Prostate gland (tissue), 2 donors: Measurements from ENCODE around the gene TYMS. TPM values are rescaled to one million over a fixed set of nuclear protein-coding genes. Genes with fewer than 3 reads are reported as not detected.

Source experiments
- DNase-seq: peaks from one replicate; pipeline ENCODE4 v3.0.0-alpha.2; 2019; ENCODE audit warnings: low spot score
- H3K27ac ChIP-seq, 2 donors: fragments of 200-600 bp; sonication (generic); 2 replicates each; pipeline ENCODE4 v1.5.1; 2017 to 2019
- H3K27me3 ChIP-seq: fragments of 200-600 bp; sonication (generic); replicated peaks from 2 replicates; pipeline ENCODE4 v1.5.1; 2019; ENCODE audit not compliant: insufficient read depth
- H3K36me3 ChIP-seq, 2 donors: fragments of 200-600 bp; sonication (generic); 1 replicate in 1 of 2; 2 replicates in 1 of 2; pipeline versions ENCODE4 v1.5.1 to v1.8.1; 2017 to 2019
- H3K4me1 ChIP-seq: fragments of 200-600 bp; sonication (generic); replicated peaks from 2 replicates; pipeline ENCODE4 v1.5.1; 2019
- H3K4me3 ChIP-seq, 2 donors: fragments of 200-600 bp; sonication (generic); 2 replicates each; pipeline ENCODE4 v1.5.1; 2017 to 2019
- H3K9me3 ChIP-seq: fragments of 200-600 bp; sonication (generic); 2 replicates; pipeline ENCODE4 v1.5.1; 2017
- CTCF ChIP-seq, 4 experiments: fragments of 200-600 bp in 2 of 4; fragments of 450-650 bp in 2 of 4; sonication (generic) in 2 of 4; IDR thresholded peaks; 1 replicate in 3 of 4; 2 replicates in 1 of 4; pipeline ENCODE4 v1.5.1; 2016 to 2019; ENCODE audit warnings: antibody characterized with exemption in 4 of 4, mild to moderate bottlenecking in 2 of 4, moderate library complexity in 2 of 4
- POLR2A ChIP-seq: fragments of 450-650 bp; IDR thresholded peaks from one replicate; pipeline ENCODE4 v1.6.1; 2016; ENCODE audit warnings: antibody characterized with exemption, mild to moderate bottlenecking
- POLR2AphosphoS5 ChIP-seq: sonication (generic); formaldehyde crosslinking; IDR thresholded peaks from one replicate; pipeline ENCODE4 v1.6.1; 2017; ENCODE audit warnings: antibody characterized with exemption
- WGBS: methylation state at CpG from one replicate; pipeline ENCODE4 v1.1.5; 2018; 5-methylcytosine and 5-hydroxymethylcytosine counted together
- intact Hi-C: fragments of 100-400 bp; cut with DNase I; formaldehyde crosslinking; loops from one replicate; pipeline ENCODE4 v1.14.2; 2022
- total RNA-seq, 2 donors: library from RNA; depleted of rRNA; stranded (reverse); fragments of >200 nt; gene quantifications; one replicate each; pipeline ENCODE4 v1.1.0, GENCODE V29; 2016

The TYMS gene
- total RNA-seq, 2 donors from 2014 or later: 8.2 to 9.6 TPM

GRCh38 chr18:618618-619017 lies 38.8 kb upstream of the TYMS start:
- no peaks in the 10 kb centered on the region for H3K36me3 ChIP-seq
- WGBS: 87% methylated on average over 5 of the region's 5 CpGs
- no peak overlapping the region for H3K27ac ChIP-seq
- H3K4me1 ChIP-seq: no peaks in the 10 kb centered on the region
- no peak overlapping the region for H3K4me3 ChIP-seq
- H3K27me3 ChIP-seq: no peaks in the 10 kb centered on the region
- no peak for TF ChIP-seq CTCF (IDR thresholded peaks at IDR 0.05)
- no peak for TF ChIP-seq POLR2AphosphoS5
- no peak for TF ChIP-seq POLR2A
- H3K9me3 ChIP-seq: no peaks in the 10 kb centered on the region
- intact Hi-C loops: loop anchor here (10.0 kb wide), 1 partner anchor 244 kb away; no protein-coding TSS in a partner anchor
- no peak for DNase-seq

- no peak for DNase-seq
- no peaks in the 10 kb centered on the region for H3K9me3 ChIP-seq
- TF ChIP-seq POLR2AphosphoS5 (no peak), POLR2A (no peak), CTCF (IDR thresholded peaks at IDR 0.05) (no peak)
- H3K36me3 ChIP-seq: no peaks in the 10 kb centered on the region
- H3K4me3 ChIP-seq: no peak overlapping the region
- no peaks in the 10 kb centered on the region for H3K27me3 ChIP-seq
- intact Hi-C loops: no loop called here
- WGBS: 65% methylated on average over 7 of the region's 7 CpGs
- H3K4me1 ChIP-seq: no peaks in the 10 kb centered on the region
- H3K27ac ChIP-seq: no peak overlapping the region
These were observed 36.0 kb upstream of the TYMS start for GRCh38 chr18:621291-622043.

DNA sequence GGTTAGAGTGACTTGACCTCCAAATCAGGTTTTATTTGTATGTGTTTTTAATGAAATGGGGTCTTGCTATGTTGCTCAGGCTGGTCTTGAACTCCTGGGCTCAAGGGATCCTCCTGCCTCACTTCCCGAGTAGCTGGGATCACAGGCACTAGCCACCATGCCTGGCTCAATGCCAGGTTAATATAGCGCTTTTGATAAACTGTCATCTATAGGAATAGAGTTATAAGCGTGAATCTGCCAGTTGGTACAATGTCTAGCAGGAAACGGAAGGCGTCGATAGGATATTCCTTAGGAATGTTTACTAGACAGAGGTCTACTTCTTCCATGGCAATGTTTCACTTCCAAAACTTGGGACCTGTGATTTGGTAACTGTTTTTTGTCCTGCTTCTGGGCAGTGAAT lies 35.2 kb upstream of the TYMS start:
- 81% methylated on average over 6 of the region's 6 CpGs for WGBS

GRCh38 chr18:623761-624620 lies 33.5 kb upstream of the TYMS start:
- Histone ChIP-seq H3K27me3 (no peaks in the 10 kb centered on the region), H3K27ac (no peak overlapping the region), H3K9me3 (no peaks in the 10 kb centered on the region), H3K4me3 (no peak overlapping the region), H3K4me1 (no peaks in the 10 kb centered on the region), H3K36me3 (no peaks in the 10 kb centered on the region)
- intact Hi-C loops: loop anchor here (2.0 kb wide), 1 partner anchor 207 kb away; no protein-coding TSS in a partner anchor
- TF ChIP-seq POLR2AphosphoS5: no peak
- TF ChIP-seq CTCF (IDR thresholded peaks at IDR 0.05): peak in 3 of 4 experiments; percentile 32 to 50 (median 44)
- 66% methylated on average over 11 of the region's 11 CpGs for WGBS
- peak; percentile 66 for DNase-seq

More for the DNA sequence above, 35.2 kb upstream of the TYMS start:
- Histone ChIP-seq H3K27ac (no peak overlapping the region), H3K36me3 (no peaks in the 10 kb centered on the region), H3K4me3 (no peak overlapping the region), H3K27me3 (no peaks in the 10 kb centered on the region), H3K9me3 (no peaks in the 10 kb centered on the region), H3K4me1 (no peaks in the 10 kb centered on the region)
- intact Hi-C loops: no loop called here
- no peak for TF ChIP-seq POLR2A
- TF ChIP-seq POLR2AphosphoS5: no peak
- no peak for TF ChIP-seq CTCF (IDR thresholded peaks at IDR 0.05)
- no peak for DNase-seq
